Measurements from ENCODE around the gene EFNA1.

GRCh38 chr1:155094622-155094948 is 33.1 kb upstream of the EFNA1 start:
- TF ChIP-seq REST (IDR thresholded peaks at IDR 0.05; ENCODE audit: insufficient read depth in 1 of 2, low read depth in 2 of 2, low read length in 2 of 2) = no peak
- TF ChIP-seq POLR2AphosphoS5 (IDR thresholded peaks at IDR 0.05; ENCODE audit: low read depth, low read length) = no peak

All from PFSK-1 (cell line).